ENCODE measurements around the gene RHOA.

DNA sequence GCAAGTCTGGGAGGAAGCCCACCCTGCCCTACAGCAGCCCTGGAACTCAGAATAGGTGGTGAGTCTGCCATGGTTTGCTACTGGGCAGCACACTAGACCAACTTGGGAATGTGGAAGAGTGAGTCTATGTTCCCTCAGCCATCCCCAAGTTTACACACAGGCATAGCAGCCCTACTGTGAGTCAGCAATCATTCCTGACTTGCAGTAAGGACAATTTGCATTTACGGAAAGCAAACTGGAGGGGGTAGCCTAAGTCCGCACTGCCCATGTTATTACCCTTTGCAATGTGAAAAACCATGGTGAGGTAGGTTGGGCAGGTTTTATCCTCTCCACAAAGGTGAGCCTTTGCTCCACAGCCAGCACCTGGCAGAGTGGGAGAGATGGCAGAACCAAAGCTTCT is 5.1 kb upstream of the RHOA start:
- TF ChIP-seq, protein P1, sequence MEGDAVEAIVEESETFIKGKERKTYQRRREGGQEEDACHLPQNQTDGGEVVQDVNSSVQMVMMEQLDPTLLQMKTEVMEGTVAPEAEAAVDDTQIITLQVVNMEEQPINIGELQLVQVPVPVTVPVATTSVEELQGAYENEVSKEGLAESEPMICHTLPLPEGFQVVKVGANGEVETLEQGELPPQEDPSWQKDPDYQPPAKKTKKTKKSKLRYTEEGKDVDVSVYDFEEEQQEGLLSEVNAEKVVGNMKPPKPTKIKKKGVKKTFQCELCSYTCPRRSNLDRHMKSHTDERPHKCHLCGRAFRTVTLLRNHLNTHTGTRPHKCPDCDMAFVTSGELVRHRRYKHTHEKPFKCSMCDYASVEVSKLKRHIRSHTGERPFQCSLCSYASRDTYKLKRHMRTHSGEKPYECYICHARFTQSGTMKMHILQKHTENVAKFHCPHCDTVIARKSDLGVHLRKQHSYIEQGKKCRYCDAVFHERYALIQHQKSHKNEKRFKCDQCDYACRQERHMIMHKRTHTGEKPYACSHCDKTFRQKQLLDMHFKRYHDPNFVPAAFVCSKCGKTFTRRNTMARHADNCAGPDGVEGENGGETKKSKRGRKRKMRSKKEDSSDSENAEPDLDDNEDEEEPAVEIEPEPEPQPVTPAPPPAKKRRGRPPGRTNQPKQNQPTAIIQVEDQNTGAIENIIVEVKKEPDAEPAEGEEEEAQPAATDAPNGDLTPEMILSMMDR (IDR thresholded peaks at IDR 0.05) = no peak
- TF ChIP-seq EP300 (IDR thresholded peaks at IDR 0.05) (no peak), POLR2A (IDR thresholded peaks at IDR 0.05) (no peak), POLR2AphosphoS5 (IDR thresholded peaks at IDR 0.05) (no peak)
